ENCODE results near the gene SNX25.

DNA sequence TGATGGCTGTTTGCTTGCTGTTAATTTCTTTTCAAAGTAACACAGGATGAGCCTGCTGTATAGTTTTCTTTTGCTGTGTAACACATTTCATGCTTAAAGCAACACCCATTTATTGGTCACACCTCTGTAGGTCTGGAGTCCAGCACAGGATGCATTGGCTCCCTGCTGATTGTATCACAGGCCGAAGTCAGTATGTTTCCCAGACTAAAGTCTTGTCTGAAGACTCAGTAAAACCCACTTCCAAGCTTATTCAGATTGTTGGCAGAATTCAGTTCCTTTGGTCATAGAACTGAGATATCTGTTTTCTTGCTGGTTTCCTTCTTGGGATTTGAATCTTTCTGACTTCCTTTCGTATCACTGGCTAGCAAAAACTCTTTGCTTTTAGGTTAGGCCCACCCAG lies 132.0 kb downstream of the SNX25 start:
- TF ChIP-seq PPARA (CRISPR knock-in tag; IDR thresholded peaks at IDR 0.05; ENCODE audit: borderline replicate concordance) (no peak), ZNF565 (CRISPR knock-in tag; conservative IDR thresholded peaks at IDR 0.05; ENCODE audit: low read depth) (no peak)
- TF ChIP-seq, protein P1, sequence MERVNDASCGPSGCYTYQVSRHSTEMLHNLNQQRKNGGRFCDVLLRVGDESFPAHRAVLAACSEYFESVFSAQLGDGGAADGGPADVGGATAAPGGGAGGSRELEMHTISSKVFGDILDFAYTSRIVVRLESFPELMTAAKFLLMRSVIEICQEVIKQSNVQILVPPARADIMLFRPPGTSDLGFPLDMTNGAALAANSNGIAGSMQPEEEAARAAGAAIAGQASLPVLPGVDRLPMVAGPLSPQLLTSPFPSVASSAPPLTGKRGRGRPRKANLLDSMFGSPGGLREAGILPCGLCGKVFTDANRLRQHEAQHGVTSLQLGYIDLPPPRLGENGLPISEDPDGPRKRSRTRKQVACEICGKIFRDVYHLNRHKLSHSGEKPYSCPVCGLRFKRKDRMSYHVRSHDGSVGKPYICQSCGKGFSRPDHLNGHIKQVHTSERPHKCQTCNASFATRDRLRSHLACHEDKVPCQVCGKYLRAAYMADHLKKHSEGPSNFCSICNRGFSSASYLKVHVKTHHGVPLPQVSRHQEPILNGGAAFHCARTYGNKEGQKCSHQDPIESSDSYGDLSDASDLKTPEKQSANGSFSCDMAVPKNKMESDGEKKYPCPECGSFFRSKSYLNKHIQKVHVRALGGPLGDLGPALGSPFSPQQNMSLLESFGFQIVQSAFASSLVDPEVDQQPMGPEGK (CRISPR knock-in tag; IDR thresholded peaks at IDR 0.05; ENCODE audit: borderline replicate concordance), result no peak
- TF ChIP-seq, protein P2, sequence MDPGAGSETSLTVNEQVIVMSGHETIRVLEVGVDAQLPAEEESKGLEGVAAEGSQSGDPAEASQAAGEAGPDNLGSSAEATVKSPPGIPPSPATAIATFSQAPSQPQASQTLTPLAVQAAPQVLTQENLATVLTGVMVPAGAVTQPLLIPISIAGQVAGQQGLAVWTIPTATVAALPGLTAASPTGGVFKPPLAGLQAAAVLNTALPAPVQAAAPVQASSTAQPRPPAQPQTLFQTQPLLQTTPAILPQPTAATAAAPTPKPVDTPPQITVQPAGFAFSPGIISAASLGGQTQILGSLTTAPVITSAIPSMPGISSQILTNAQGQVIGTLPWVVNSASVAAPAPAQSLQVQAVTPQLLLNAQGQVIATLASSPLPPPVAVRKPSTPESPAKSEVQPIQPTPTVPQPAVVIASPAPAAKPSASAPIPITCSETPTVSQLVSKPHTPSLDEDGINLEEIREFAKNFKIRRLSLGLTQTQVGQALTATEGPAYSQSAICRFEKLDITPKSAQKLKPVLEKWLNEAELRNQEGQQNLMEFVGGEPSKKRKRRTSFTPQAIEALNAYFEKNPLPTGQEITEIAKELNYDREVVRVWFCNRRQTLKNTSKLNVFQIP (CRISPR knock-in tag; IDR thresholded peaks at IDR 0.05; ENCODE audit: borderline replicate concordance, low read depth), result no peak
